Stimulated activated CD4-positive, alpha-beta T cell treated with anti-CD3 and anti-CD28 coated beads, Interleukin-4, amount 100 ng/mL, for 1 hour (primary cell): Measurements from ENCODE around the gene MEDAG.

Experiments
- DNase-seq: peaks from one replicate; pipeline ENCODE4 v3.0.0-alpha.2; 2020

The MEDAG gene

DNA sequence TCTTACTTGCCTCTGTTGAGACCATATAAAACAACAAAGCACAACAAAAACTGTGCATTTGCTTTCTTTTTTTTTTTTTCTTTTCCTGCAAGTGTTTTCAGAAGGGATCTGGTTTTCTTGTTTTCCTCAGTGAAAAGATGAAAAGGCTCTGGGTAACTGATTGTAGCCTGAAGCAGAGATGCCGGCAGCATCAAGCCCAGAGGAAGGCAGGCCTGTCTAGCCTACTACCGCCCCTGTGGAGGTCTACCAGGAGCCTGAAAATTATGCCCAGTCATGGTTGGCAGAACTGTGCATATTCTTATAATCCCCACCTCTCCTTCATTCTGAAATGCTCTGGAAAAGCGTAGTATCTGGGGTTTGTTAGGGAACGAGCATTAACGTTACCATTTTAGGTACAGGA, 32.6 kb upstream of the MEDAG start:
- no peak for DNase-seq

DNA sequence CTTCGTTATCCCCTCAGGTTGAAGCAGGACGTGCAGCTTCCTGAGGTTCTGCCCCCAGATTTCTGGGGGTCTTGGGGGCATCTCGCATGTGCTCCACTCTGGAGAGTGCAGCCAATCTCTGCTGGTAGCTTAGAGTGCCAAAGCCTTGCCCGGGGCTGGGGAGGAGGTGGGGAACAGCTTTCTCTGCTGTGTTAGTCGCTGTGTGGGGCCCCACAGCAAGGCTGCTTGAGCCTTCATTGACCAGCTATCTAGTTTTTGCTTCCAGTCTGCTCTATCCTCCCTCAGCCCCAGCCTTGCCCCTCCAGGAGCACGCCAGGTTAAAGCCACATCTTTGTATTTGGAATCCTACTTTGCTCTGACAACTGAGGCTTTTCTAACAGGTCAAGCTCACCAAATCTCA, 32.0 kb upstream of the MEDAG start:
- no peak for DNase-seq

- DNase-seq: no peak
These were observed 31.5 kb upstream of the MEDAG start for GRCh38 chr13:30874561-30874960.

GRCh38 chr13:30877335-30877734, 28.7 kb upstream of the MEDAG start:
- DNase-seq: no peak

DNA sequence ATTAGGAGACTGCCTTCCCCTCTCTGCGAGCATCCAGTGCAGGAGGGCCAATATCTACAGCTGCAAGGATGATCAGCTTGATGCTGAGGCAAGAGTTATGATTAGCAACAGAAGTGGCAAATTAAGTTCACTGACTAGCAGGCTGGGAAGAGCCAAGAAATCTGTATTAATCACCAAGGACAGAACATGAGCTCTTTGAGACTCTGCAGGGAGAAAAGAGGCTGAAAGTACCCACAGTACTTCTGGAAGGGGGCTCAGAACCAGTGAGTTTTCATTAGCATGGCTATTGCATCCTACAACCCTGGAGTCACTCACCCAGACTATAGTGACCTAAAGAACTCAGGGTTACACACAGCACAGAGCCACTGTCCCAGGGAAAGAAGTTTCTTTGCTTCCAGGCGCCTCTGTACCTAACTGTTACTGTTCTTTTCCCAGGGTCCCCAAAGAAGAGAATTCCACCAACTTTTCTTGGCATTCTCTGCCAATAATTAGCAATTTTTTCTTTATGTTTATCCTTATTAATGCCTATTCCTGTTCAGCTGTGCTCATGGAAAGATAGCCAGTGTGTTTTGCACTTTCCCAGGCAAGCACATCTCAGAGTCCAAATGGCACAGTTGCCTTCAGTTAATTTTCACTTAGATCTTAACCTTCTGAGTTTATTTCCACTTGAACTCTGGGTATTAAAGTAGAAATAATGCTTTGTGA, 25.8 kb upstream of the MEDAG start:
- DNase-seq: no peak

DNA sequence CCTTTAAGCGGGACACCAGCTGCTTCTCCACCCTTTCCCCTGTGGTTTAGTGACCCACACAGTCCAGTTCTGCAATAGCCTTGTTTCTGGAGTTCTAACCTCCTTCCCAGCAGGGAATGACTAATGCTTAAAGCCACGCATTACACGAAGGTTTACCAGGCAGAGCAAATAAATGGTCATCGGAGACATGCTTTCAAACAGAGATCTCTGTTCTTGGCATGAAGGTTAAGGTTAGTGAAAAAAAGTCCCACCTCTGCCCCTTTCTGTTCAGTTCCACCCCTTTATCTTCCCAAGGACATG, 25.3 kb upstream of the MEDAG start:
- no peak for DNase-seq

GRCh38 chr13:30881191-30881651, 24.9 kb upstream of the MEDAG start:
- DNase-seq: no peak

- DNase-seq: no peak
These were observed 23.8 kb upstream of the MEDAG start for GRCh38 chr13:30882026-30882850.

DNA sequence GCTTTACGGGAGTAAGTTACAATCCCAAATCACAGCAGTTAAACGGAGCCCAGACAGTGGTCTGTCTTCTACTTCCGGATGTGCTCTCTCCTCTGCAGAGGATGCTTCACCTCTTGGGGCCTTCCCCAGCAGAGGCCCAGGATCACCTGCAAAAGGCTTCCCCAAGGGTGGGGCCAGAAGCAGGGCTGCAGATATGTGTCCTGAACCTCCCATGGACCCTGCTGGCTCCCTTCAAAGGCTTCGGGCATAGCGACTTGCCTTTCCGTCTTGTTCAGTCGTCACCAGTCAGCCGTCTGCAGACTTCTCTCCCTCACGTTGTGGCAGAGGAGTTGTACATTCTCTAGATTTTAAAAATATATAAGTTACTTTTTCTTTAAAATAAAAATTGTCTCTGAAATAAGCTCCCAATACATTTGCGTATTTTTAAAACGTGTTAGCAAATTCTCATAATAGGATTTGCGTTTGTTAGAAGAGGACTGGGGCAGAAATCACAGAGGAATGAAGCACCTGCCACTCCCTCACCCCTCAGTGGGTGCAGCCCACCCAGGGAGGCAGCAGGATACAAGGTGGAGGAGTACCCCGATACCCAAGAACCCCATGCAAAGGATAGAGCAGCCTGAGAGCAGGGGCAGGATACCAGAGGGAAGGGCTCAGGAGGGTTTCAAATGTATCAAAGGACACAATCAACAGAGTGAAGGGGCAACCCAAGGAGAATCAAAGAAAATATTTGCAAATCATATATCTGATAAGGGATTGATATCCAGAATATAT, 22.9 kb upstream of the MEDAG start:
- no peak for DNase-seq

DNA sequence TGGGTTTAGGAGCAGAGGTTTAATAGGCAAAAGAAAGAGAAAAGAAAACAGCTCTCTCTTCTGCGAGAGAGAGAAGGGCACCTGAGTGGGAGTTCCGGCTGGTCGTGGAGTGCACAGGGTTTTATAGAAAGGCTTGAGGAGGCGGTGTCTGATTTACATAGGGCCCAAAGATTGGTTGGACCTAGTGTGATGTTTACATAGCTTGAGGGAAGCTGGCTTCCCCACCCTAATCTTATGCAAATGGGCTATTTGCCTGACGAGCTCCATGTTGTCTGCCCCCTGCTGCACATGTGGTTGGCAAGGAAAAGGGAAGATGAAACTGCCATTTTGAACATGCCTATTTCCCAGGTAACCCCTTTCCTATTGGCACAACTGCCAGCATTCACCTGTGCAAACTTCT, 21.5 kb upstream of the MEDAG start:
- no peak for DNase-seq

DNA sequence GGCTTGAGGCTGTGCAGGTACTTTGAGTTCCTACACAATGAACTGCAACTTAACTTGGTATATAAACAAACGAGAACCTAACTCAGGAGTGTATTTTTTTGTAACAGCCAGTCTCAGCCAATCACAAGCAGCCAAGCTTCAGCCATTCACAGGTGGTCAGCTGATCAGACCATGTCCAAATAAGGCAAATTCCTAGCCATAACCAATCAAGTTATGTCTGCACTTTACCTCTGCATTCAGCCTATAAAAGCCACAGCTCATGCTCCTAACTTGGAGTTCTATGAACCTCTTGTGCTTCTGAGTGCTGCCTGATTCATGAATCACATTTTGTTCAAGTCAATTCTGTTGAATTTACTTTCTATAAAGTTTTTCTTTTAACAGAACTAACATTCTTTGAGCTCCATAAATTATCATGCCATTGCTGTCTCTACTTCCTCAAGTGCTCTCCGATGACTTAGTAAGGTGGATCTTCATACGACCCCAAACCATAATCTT, 16.8 kb upstream of the MEDAG start:
- DNase-seq: no peak

GRCh38 chr13:30892966-30893365, 13.1 kb upstream of the MEDAG start:
- peak; percentile 16 for DNase-seq

GRCh38 chr13:30895773-30896172, 10.3 kb upstream of the MEDAG start:
- no peak for DNase-seq

DNA sequence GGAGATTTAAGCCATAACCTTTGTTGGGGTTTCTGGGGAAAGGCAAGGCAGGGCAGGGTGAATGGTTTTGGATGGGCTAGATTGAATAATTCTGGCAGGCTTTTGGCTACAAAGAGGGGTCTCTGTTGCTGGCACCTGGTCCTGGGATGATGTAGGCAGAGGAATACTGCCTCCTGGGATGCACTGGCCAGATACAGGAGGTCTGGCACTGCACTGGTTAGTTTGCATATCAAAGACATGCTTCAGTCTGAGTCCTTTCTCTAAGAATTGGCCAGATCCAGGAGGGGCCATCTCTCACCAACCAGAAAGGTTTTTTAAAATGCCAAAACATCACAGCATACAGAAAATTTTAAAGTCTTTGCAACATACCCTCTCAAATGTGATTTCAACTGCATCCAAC, 8.0 kb upstream of the MEDAG start:
- no peak for DNase-seq

GRCh38 chr13:30898678-30899241, 7.3 kb upstream of the MEDAG start:
- DNase-seq: no peak

- DNase-seq: no peak
These were observed 5.6 kb upstream of the MEDAG start for GRCh38 chr13:30900436-30900835.

DNA sequence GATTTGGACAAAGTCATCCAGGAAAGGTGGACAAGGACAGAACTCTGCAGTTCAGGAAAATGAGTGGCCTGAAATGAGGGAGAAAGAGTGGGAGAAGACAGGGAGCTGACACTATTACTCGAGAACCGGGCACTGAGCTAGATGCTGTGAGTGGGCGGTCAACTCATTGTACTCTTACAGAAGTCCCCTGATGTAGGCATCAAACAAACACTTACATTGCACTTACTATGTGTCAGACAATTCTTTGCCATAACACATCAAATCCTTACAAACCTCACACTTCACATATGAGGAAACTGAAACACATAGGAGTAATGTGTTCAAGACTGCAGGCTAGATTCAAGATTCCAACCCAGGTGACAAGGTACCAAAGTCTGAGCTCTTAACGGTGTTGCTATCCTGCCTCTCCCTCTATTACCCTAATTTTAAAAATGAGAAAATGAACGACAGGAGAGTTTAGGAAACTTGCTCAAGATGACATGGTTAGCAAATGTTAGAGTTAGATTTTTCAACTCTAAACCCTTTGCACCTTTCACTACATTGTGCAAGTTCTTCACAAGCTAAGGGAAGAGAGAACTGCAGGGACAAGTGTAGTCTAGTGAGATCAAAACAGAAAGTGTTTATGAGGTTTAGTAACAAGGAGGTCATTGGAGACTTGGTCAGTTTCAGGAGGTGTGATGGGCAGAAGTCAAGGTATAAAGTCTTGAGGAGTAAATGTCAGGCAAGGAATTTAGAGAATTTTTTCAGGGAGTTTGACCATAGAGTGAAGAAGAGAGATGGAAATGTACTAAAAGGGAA, 4.9 kb upstream of the MEDAG start:
- no peak for DNase-seq

DNA sequence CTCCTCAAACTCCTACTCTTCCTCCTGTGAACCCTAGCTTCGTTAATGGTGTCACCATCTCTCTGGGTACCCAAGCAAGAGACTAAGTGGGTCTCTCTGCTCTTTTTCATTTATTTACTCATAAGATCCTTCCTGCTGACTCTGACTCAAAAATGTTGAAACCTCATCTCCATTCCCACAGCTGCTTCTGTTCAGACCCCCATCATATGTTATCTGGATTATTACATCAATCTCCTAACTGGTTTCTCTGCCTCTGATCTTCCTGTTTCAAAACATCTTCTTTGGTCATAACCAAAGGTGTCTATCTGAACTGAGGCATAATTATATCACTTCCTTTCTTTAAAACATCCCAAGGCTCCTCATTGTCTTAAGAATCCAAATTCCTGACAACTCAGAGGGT, 2.0 kb upstream of the MEDAG start:
- no peak for DNase-seq

DNA sequence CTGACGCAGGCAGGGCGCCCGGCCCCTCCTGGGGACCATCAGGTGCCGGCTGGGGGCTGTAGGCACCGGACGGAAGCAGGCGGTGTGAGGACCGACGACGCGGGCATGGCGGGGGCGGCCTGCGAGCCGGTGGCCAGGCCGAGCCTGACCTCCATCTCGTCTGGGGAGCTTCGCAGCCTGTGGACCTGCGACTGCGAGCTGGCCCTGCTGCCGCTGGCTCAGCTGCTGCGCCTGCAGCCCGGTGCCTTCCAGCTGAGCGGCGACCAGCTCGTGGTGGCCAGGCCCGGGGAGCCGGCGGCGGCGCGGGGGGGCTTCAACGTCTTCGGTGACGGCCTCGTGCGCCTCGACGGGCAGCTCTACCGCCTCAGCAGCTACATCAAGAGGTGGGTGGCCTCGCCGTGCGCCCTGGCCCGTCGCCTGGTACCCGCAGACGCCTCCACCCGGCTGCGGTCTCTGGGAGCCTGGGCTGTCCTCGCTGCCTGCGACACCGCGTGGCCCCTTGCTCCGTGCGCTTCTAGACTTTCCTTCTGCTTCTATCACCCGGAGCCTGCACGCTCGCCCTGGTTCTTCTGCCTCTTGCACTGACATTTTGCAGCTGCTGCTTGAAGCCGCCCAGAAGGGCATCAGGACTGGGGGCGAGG, 460 bp downstream of the MEDAG start:
- DNase-seq: no peak

- no peak for DNase-seq
These were observed 1.2 kb downstream of the MEDAG start for GRCh38 chr13:30907121-30907861.

GRCh38 chr13:30908416-30908980, 2.4 kb downstream of the MEDAG start:
- no peak for DNase-seq
